Stimulated activated CD8-positive, alpha-beta memory T cell treated with anti-CD3 and anti-CD28 coated beads, Interleukin-4, amount 100 ng/mL, for 1 hour (primary cell): Measurements from ENCODE around the gene TNRC18.

ENCODE experiments used
- DNase-seq, 2 donors: peaks; one replicate each; pipeline ENCODE4 v3.0.0-alpha.2; 2020; ENCODE audit warnings: low read depth in 2 of 2, low spot score in 1 of 2

TNRC18 gene

DNA sequence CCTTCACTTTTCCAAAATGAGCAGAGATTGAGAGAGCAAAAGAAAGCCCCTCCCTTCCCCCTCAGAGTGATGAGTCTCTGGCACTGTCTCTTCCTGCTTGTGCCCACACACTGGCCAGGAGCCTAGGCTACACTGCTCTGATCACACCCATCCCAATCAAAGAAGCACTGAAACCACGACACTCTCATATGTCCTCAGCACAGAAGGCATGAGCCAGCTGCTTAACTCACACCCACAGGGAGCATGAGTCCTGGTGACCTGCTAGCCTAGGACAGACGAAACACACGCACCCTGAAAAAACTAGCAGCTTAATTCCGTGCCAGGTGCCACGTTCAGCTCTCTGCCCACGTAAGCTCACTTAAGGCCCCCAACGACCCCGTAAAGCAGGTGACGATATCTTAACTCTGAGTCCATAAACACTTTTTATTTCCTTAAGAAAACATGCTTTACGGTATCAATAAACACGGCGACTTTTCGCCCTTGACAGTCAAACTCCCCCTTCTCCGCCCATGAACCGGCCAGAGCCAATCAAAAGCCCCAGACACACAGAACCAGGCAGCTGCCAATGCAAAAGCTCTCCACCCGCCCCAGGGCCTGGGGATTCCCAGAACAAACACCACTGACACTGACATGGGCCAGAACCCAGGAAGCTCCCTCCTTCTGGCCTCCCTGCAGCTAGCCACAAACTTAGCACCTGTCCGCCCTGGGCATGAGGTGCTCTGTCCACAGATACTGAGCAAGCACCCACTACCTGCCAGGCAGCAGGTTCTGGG is 69.0 kb downstream of the TNRC18 start:
- DNase-seq, result no peak

DNA sequence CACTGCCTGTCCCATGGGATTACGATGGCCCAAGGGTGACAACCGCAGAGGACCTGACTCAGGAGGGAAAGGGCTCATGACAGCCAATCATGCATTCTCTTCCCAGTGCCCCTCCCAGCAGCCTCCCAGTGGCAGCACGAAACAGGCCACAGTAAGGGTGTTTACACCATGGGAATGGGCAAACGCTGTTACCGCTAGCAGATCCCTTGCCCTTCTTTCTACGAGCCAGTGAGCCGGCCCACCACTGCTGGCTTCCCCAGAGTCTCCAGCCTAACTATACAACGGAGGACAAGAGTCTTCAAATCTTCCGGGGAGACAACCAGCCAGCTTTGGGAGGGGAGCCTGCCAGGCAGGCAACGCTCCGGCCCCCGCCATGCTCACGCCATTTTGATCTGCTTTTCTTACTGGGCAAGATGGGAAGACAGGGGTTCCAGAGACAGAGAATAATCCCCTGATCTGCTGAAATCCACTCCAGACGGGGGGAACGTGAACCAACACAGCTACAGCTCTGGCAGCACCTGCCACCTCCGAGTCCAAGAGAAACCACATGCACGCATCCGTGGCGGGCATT is 71.1 kb downstream of the TNRC18 start:
- DNase-seq, result no peak

DNA sequence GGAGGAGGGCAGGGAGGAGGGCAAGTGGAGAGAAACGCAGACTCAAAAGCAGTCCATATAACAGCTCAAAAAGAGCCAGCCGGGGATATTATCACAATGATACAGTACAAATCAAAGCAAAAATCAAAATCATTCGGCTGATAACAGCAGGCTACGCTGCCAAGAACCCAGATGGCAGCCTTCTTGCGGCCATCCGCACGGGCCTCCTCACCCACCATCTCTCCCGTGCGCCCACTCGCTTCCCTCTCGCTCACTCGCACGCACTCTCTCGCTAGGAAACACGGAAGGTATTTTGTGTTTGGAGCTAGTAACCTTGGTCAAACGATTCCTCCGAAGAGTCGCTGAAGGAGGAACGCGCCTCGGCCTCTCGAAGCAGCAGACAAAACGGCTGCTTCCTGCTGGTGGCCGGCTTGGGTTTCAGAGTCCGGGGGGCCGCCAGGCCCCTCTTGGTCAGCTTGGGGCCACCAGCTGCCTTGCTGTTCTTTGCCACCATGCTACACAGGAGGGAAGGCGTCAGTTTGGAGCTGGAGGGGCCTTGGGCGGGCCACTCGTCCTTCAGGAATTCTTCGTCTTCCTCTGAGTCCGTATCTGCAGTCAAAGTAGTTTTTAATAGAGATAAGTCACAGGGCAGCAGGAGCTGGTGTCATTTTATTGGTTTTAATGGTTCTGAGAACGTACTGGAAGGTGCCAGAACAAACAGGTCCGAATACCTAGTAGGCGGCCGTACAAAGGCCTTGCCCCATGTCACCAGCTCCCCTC is 71.9 kb downstream of the TNRC18 start:
- DNase-seq, result no peak

- no peak for DNase-seq
Observed at GRCh38 chr7:5350600-5351385, 72.8 kb downstream of the TNRC18 start.

DNA sequence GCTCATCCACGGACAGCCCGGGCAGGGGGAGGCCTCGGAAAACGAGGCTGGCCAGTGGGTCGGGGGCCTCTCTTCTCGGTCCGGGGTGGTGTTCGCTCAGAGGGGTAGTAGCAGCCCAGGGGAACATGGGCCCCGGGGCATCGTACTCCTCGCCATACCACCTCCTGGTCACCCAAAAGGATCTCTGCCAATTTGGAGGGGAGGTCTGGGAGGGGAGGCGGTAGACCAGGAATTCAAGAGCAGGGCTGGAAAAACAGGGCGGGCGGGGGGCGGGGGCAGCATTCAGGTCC is 73.5 kb downstream of the TNRC18 start:
- DNase-seq, result no peak

DNA sequence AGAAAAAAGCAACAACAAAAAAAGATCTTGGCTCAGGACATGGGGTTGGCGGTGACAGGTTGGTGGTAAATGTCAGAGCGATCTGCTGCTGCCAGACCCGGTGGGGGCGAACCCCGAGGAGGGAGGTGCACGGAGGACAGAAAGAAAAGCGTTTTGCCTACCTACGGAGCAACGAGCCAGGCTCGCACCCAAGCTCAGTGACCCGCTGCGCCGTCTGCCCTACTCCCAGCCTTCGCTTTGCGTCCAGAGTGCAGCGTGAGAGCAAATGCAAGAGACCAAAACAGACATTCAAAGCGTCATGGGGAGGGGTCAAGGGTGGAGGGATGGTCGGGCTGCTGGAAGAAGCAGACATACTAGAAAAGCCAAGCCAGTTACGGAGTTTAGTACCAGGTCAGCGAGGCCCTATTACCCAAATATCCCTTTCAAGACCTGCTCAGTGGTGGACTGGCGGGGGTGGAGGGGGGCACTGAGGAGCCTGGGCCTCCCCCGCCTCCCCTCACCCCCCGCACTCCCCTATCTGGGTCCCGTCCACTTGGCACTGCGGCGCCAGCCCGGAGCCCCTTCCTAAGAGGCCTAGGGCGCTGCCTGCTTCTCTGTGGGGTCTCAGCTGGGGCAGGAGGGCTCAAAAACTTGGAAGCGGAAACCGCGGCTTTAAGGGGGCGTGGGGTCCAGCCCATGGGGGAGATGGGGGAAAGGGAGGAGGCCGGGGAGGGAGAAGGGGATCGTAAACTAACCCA is 74.0 kb downstream of the TNRC18 start:
- no peak for DNase-seq

GRCh38 chr7:5349005-5349380 is 74.6 kb downstream of the TNRC18 start:
- DNase-seq, result no peak

DNA sequence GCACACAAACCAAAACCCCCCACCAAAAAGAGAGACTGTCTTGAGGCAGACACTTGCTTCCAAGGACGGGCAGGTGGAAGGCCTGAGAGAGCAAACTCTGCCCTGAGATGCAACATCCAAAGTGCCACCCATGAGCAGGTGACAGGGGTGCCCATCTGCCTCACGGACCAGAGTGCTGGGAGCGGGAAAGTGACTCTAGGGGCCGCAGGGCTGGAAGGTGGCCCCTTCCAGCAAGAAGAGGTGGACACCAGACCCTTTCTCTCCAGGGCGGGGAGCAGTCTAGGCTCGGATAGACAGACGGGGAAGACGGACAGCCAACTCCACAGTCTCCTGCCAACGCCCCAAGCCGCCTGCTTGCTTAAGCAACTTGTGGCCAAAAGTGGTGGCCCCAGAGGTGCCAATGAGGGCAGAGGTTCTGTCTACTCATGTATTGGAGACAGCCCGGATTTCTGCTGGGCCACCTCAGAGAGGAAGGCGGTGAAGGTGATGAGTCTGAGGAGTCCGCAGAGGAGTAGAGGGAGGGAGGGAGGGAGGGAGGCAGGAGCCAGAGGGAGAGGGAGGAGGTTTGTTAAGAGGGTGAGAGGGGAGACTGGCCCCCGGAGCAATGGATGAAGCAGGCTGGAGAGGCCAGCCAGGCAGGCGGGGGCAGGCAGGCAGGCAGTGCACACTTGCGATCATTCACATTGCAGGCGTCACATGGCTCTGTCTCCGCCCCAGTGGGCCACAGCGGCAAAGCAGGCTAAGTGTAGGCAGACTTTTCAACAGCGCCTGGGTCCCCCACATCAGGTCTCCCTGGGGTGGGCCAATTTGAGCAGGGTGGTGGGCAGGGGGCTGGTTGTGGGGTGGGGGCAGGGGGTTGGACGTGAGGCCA is 75.3 kb downstream of the TNRC18 start:
- no peak for DNase-seq

DNA sequence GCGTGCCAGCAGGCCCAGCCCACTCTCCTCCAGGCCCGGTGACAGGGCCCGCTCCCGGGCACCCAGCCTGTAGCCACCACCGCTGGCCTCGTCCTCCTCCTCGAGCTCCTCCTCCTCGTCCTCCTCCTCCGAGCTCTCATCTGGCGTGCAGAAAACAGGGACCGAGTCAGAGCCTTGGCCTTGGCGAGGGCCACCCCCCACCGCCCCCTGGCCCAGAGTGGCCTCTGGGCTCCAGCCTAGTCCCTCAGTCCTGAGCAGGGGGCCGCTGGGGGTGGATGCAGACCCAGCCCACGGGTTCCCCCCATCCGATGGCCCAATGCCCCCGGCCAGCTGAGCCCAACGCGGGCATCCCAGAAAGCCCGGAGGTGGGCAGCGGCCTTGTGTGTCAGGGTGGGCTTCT is 78.0 kb downstream of the TNRC18 start:
- no peak for DNase-seq

GRCh38 chr7:5345171-5345570 is 78.5 kb downstream of the TNRC18 start:
- DNase-seq, result no peak

DNA sequence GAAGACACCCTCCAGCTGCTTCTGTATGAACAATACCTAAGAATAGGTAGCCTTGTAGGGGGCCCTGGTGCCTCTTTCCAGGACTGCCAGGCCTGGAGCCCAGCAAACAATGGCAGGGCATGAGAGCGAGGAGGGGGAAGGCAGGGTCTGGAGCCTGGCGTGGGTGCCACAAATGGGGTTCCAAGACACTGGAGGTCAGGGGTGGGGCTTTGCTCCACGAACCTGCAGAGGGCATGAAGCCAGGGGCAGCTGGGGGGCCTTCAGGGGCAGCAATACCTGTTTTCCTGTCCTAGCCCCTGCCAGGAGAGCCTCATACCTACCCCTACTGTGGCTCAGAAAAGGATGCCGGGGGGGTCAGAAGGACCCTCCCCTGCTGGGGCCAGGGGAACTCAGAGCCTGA is 79.3 kb downstream of the TNRC18 start:
- no peak for DNase-seq

DNA sequence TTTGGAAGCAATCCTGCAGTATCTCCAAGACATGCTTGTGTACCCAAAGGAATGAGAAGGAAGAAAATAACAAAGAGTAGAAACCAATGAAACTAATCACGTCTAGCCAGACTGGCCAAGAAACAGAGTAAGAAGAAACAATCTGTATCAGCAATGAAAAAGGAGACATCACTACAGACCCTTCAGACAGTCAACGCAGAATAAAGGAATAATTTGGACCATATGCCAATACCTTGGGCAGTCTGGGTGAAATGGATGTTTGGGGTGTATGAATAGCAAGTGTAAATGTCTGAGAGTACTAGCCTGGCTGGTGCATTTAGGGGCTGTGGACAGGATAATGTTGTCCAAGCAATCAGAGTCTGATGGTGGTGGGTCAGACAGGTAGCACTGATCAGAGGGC is 79.8 kb downstream of the TNRC18 start:
- no peak for DNase-seq

DNA sequence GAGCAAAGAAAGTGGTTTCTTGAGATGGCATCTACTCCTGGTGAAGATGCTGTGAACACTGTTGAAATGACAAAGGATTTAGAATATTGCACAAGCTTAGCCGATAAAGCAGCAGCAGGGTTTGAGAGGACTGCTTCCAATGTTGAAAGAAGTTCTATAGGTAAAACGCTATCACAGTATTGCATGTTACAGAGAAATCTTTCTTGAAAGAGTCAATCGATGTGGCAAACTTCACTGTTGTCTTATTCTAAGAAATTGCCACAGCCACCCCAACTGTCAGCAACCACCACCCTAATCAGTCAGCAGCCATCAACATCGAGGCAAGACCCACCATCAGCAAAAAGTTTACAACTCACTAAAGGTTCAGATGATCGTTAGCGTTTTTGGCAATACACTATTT is 81.0 kb downstream of the TNRC18 start:
- DNase-seq, result no peak

DNA sequence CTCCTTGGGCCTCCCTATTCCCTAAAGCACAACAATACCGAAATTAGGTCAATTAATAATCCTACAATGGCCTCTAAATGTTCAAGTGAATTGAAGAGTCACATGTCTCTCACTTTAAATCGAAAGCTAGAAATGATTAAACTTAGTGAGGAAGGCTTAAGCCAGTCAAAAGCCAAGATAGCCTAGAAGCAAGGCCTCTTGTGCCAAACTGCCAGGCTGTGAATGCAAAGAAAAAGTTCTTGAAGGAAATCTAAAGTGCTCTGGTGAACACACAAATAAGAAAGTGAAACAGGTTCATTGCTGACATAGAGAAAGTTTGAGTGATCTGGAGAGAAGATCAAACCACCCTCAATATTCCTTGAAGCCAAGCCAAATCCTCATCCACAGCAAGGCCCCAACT is 83.7 kb downstream of the TNRC18 start:
- DNase-seq, result no peak

DNA sequence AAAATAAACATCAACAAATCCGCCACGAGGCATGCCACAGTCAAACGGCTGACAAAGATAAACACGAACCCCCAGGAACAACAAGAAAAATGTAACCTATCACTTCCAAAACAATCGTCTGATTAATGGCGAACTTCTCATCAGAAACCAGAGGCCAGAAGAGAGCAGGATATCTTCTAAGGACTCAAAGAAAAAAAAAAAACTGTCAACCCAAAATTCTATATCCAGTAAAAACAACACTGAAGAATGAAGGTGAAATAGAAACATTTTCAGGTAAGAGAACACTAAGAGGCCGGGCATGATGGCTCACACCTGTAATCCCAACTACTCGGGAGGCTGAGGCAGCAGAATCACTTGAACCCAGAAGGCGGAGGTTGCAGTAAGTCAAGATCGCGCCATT is 86.6 kb downstream of the TNRC18 start:
- no peak for DNase-seq

GRCh38 chr7:5334671-5335070 is 89.0 kb downstream of the TNRC18 start:
- no peak for DNase-seq

DNA sequence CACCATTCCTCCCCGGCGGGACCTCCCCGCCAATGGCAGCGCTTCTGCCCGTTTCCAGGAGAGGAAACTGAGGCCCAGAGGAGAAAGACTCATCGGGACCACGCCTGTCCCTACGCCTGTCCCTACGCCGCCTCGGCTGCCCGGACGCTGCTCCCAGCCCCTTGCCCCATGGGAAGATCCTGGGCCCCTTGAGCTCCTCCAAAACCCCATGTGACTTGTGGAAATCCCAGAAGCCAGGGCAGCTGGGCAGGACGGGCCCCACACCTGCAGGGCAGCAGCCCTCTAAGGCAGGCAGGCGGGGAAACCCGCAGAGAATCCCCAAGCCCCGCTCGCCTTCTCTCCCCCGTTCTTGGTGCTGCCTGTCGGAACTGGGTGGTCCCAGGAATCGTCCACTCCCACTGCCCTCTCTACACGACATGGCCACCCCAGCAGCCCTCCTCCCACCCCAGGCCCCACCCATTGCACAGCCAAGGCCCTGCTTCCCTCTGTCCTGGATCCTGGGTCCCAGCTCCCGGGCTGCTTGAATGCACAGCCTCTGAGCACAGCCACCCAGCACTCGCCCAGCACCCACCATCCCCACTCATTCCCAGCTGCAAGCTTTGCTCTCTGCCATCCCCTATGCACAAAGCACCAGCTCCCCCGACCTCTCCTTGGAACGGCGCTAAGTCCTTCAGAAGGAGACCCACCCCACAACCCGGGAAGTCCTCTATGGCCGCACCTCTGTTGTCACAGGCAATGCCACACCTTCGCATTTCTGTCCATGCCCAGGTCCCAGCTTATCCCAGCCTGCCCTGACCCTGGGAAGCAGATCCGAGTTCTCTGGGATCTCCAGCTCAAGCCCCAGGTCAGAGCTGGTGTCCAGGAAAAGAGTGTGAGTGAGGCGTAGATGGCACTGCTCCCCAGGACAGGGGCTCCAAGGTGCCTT is 90.3 kb downstream of the TNRC18 start:
- no peak for DNase-seq

DNA sequence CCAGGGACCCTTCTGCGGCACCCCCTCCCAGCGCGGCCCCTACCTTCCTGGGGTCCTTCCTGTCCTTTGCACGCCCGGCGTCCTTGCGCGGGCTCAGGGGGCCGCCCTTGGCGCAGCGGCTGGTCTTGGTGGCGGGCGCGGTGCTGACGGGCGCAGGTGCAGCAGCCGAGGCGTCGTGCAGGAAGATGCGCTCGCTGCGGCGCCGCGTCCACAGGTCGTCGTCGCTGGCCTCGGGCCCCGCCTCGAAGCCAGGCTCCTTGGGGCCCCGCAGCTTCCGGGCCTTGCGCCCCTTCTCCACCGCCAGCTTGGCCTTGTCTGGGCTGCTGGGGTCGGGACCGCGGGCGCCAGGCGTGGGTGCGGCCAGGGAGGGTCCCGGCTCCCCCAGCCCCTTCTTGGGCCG is 91.1 kb downstream of the TNRC18 start:
- no peak for DNase-seq

DNA sequence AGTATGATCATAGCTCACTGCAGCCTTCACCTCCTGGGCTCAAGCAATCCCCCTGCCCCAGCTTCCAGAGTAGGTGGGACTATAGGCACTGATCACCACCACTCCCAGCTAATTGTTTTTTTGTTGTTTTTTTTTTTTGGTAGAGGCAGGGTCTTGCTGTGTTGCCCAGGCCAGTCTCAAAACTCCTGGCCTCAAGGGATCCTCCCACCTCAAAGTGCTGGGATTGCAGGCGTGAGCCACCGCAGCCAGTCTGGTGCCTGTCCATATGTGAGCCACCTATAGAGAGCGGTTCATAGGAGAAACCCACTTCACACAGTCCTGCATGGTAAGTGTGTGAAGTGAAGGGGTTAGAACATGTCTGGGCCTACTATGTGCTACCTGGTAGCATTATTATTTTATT is 93.3 kb downstream of the TNRC18 start:
- DNase-seq, result no peak
